Ascending aorta (tissue), 2 donors: ENCODE results near the gene EIF4E. TPM values are rescaled to one million over a fixed set of nuclear protein-coding genes. Genes with fewer than 3 reads are reported as not detected.

Source experiments
- DNase-seq, 2 donors: peaks; one replicate each; pipeline ENCODE4 v3.0.0-alpha.2; 2019; ENCODE audit warnings: low spot score in 2 of 2
- H3K27ac ChIP-seq, 2 donors: fragments of 200-600 bp; sonication (generic); one replicate each; pipeline ENCODE4 v1.5.1; 2016 to 2017; ENCODE audit warnings: mild to moderate bottlenecking in 1 of 2
- H3K27me3 ChIP-seq: fragments of 200-600 bp; sonication (generic); one replicate; pipeline ENCODE4 v1.5.1; 2017
- H3K36me3 ChIP-seq, 2 donors: fragments of 200-600 bp; sonication (generic); one replicate each; pipeline ENCODE4 v1.5.1; 2016
- H3K4me1 ChIP-seq, 2 donors: fragments of 200-600 bp; sonication (generic); one replicate each; pipeline ENCODE4 v1.5.1; 2016 to 2017; ENCODE audit warnings: mild to moderate bottlenecking in 1 of 2
- H3K4me3 ChIP-seq, 2 donors: fragments of 200-600 bp; sonication (generic); one replicate each; pipeline ENCODE4 v1.5.1; 2016 to 2017; ENCODE audit warnings: mild to moderate bottlenecking in 1 of 2
- H3K9me3 ChIP-seq, 2 donors: fragments of 200-600 bp; sonication (generic); one replicate each; pipeline ENCODE4 v1.5.1; 2016
- intact Hi-C: fragments of 100-400 bp; cut with DNase I; formaldehyde crosslinking; loops from one replicate; pipeline ENCODE4 v1.15.1; 2023
- total RNA-seq: library from RNA; depleted of rRNA; stranded (reverse); fragments of >200 nt; gene quantifications from one replicate; pipeline ENCODE4 v1.1.0, GENCODE V29; 2016
- TF ChIP-seq, protein P1 (sequence below), 3 experiments: fragments of 200-600 bp in 2 of 3; fragments of 450-650 bp in 1 of 3; sonication (generic) in 2 of 3; IDR thresholded peaks; one replicate each; pipeline ENCODE4 v1.5.1; 2016 to 2019; ENCODE audit warnings: antibody characterized with exemption in 3 of 3, mild to moderate bottlenecking in 1 of 3, moderate library complexity in 1 of 3

EIF4E gene
- total RNA-seq, 1 donor from 2014 or later: 6.0 TPM

GRCh38 chr4:98966926-98967325 lies 38.0 kb upstream of the EIF4E start:
- H3K4me1 ChIP-seq: no peaks in the 10 kb centered on the region
- H3K27ac ChIP-seq: no peak overlapping the region
- DNase-seq: no peak
- intact Hi-C loops: no loop called here
- H3K36me3 ChIP-seq: no peaks in the 10 kb centered on the region
- TF ChIP-seq, protein P1, sequence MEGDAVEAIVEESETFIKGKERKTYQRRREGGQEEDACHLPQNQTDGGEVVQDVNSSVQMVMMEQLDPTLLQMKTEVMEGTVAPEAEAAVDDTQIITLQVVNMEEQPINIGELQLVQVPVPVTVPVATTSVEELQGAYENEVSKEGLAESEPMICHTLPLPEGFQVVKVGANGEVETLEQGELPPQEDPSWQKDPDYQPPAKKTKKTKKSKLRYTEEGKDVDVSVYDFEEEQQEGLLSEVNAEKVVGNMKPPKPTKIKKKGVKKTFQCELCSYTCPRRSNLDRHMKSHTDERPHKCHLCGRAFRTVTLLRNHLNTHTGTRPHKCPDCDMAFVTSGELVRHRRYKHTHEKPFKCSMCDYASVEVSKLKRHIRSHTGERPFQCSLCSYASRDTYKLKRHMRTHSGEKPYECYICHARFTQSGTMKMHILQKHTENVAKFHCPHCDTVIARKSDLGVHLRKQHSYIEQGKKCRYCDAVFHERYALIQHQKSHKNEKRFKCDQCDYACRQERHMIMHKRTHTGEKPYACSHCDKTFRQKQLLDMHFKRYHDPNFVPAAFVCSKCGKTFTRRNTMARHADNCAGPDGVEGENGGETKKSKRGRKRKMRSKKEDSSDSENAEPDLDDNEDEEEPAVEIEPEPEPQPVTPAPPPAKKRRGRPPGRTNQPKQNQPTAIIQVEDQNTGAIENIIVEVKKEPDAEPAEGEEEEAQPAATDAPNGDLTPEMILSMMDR (IDR thresholded peaks at IDR 0.05): no peak
- H3K9me3 ChIP-seq: no peaks in the 10 kb centered on the region
- no peaks in the 10 kb centered on the region for H3K27me3 ChIP-seq
- H3K4me3 ChIP-seq: no peak overlapping the region

GRCh38 chr4:98963538-98964433 lies 34.9 kb upstream of the EIF4E start:
- H3K4me3 ChIP-seq: no peak overlapping the region
- intact Hi-C loops: no loop called here
- no peak overlapping the region for H3K27ac ChIP-seq
- H3K27me3 ChIP-seq: no peaks in the 10 kb centered on the region
- DNase-seq: no peak
- no peaks in the 10 kb centered on the region for H3K9me3 ChIP-seq
- TF ChIP-seq, protein P1 (IDR thresholded peaks at IDR 0.05): no peak
- H3K36me3 ChIP-seq: no peaks in the 10 kb centered on the region
- no peaks in the 10 kb centered on the region for H3K4me1 ChIP-seq

- intact Hi-C loops: no loop called here
- no peaks in the 10 kb centered on the region for H3K9me3 ChIP-seq
- TF ChIP-seq, protein P1 (IDR thresholded peaks at IDR 0.05): no peak
- no peaks in the 10 kb centered on the region for H3K4me1 ChIP-seq
- H3K4me3 ChIP-seq: no peak overlapping the region
- no peaks in the 10 kb centered on the region for H3K27me3 ChIP-seq
- DNase-seq: no peak
- H3K36me3 ChIP-seq: no peaks in the 10 kb centered on the region
- no peak overlapping the region for H3K27ac ChIP-seq
These were observed 32.8 kb upstream of the EIF4E start for GRCh38 chr4:98961770-98962169.

GRCh38 chr4:98959411-98959810 lies 30.5 kb upstream of the EIF4E start:
- Histone ChIP-seq H3K4me1 (no peaks in the 10 kb centered on the region), H3K27ac (no peak overlapping the region), H3K9me3 (no peaks in the 10 kb centered on the region), H3K27me3 (no peaks in the 10 kb centered on the region), H3K36me3 (no peaks in the 10 kb centered on the region), H3K4me3 (no peak overlapping the region)
- TF ChIP-seq, protein P1 (IDR thresholded peaks at IDR 0.05): no peak
- DNase-seq: no peak
- intact Hi-C loops: no loop called here

- DNase-seq: no peak
- Histone ChIP-seq H3K36me3 (no peaks in the 10 kb centered on the region), H3K27ac (no peak overlapping the region), H3K9me3 (no peaks in the 10 kb centered on the region), H3K27me3 (no peaks in the 10 kb centered on the region), H3K4me3 (no peak overlapping the region), H3K4me1 (no peaks in the 10 kb centered on the region)
- intact Hi-C loops: no loop called here
- TF ChIP-seq, protein P1 (IDR thresholded peaks at IDR 0.05): no peak
These were observed 29.1 kb upstream of the EIF4E start for GRCh38 chr4:98958065-98958464.
